ENCODE measurements around the gene TXNDC8.

DNA sequence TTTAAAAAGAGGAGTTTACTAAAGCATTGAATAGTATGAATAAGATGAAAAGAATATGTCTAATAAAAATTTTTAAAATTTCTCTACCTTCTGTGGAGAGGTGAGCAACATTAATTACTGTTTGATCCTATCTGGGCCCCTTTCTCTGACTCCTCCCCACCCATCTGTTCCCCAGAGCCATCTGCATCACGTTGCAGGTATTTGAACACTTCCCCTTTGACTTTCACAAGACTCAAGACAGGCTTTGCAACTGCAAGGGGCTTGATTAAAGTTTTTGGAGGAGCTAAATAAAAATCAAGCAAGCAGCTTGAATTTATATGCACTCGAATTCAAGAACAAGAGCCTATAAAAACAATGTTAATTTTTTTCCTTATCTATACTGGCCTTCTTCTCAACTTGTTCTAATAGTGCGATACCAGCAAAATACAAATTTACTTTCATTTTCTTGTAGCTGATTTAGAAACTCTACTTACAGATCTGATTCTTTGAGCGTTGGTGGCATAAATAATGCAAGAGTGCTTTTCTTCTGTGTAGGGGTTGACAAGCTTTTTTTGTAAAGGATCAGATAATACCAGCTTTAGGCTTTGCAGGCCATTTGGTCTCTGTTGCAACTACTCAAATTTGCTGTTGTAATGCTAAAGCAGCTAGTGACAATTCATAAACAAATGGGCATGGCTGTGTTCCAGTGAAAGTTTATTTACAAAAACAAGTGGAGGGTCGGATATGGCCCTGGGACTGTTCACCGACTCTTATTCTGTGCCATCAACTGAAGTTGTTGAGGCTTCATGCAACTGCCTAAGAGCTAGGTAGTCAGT, 21.2 kb downstream of the TXNDC8 start:
- TF ChIP-seq CTCF (conservative IDR thresholded peaks at IDR 0.05; ENCODE audit: low read depth in 2 of 2) (no peak), POLR2AphosphoS5 (IDR thresholded peaks at IDR 0.05; ENCODE audit: low read depth) (no peak), EZH2 (IDR thresholded peaks at IDR 0.05; ENCODE audit: low read depth, unreplicated experiment) (no peak), NANOG (IDR thresholded peaks at IDR 0.05; ENCODE audit: borderline replicate concordance) (no peak), EZH2phosphoT487 (IDR thresholded peaks at IDR 0.05; ENCODE audit: unreplicated experiment) (no peak), JUNB (IDR thresholded peaks at IDR 0.05; ENCODE audit: unreplicated experiment) (no peak), ETS1 (IDR thresholded peaks at IDR 0.05) (no peak)
- TF ChIP-seq, protein P1, sequence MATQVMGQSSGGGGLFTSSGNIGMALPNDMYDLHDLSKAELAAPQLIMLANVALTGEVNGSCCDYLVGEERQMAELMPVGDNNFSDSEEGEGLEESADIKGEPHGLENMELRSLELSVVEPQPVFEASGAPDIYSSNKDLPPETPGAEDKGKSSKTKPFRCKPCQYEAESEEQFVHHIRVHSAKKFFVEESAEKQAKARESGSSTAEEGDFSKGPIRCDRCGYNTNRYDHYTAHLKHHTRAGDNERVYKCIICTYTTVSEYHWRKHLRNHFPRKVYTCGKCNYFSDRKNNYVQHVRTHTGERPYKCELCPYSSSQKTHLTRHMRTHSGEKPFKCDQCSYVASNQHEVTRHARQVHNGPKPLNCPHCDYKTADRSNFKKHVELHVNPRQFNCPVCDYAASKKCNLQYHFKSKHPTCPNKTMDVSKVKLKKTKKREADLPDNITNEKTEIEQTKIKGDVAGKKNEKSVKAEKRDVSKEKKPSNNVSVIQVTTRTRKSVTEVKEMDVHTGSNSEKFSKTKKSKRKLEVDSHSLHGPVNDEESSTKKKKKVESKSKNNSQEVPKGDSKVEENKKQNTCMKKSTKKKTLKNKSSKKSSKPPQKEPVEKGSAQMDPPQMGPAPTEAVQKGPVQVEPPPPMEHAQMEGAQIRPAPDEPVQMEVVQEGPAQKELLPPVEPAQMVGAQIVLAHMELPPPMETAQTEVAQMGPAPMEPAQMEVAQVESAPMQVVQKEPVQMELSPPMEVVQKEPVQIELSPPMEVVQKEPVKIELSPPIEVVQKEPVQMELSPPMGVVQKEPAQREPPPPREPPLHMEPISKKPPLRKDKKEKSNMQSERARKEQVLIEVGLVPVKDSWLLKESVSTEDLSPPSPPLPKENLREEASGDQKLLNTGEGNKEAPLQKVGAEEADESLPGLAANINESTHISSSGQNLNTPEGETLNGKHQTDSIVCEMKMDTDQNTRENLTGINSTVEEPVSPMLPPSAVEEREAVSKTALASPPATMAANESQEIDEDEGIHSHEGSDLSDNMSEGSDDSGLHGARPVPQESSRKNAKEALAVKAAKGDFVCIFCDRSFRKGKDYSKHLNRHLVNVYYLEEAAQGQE (IDR thresholded peaks at IDR 0.05; ENCODE audit: unreplicated experiment), result no peak
